A549 (cell line): ENCODE measurements around the gene HEMGN. TPM values are rescaled to one million over a fixed set of nuclear protein-coding genes. Genes with fewer than 3 reads are reported as not detected.

Source experiments
- ATAC-seq, 2 experiments: fragments of 200-7000 bp in 1 of 2; fragments of >200 bp in 1 of 2; cut with Nextera tagmentation in 1 of 2; cut with Tn5 transposase in 1 of 2; 3 replicates each; pipeline versions ENCODE4 v1.8.0 to v1.9.1; 2018 to 2020; ENCODE audit warnings: mild to moderate bottlenecking in 1 of 2, moderate library complexity in 1 of 2
- CTCF ChIA-PET: fragments of 300-600 bp; sonication (Branson Sonifier 250); formaldehyde crosslinking; extraction: SDS; loops from one replicate; lab custom pipeline; 2021; ENCODE audit warnings: antibody characterized with exemption, inconsistent platforms; lab: Yijun Ruan, JAX
- POLR2A ChIA-PET: fragments of 350-600 bp; formaldehyde crosslinking; extraction: SDS; loops from one replicate; lab custom pipeline; 2021; ENCODE audit warnings: antibody characterized with exemption, inconsistent platforms; lab: Yijun Ruan, JAX
- DNase-seq, 2 experiments: peaks; one replicate each; pipeline versions ENCODE4 v3.0.0 to v3.0.0-alpha.2; 2011 to 2016; ENCODE audit warnings: low read depth in 1 of 2, low spot score in 1 of 2
- FAIRE-seq: peaks from 2 replicates; lab custom pipeline; 2011; peaks lifted over from hg19 to GRCh38; lab: Jason Lieb, UNC
- H3K27ac ChIP-seq, 2 experiments: fragments of >200 bp; sonication (Bioruptor Twin); formaldehyde crosslinking; 3 replicates each; pipeline ENCODE4 v1.5.1; 2016 to 2017
- H3K4me1 ChIP-seq: fragments of >200 bp; sonication (Bioruptor Twin); formaldehyde crosslinking; 3 replicates; pipeline ENCODE4 v1.6.1; 2016
- H3K4me2 ChIP-seq: fragments of >200 bp; sonication (Bioruptor Twin); formaldehyde crosslinking; 3 replicates; pipeline ENCODE4 v1.6.1; 2016
- H3K4me3 ChIP-seq: fragments of >200 bp; sonication (Bioruptor Twin); formaldehyde crosslinking; 3 replicates; pipeline ENCODE4 v1.5.1; 2016
- H3K9me3 ChIP-seq: fragments of >200 bp; sonication (Bioruptor Twin); formaldehyde crosslinking; 3 replicates; pipeline ENCODE4 v1.6.1; 2016
- CBX8 ChIP-seq: fragments of 200-600 bp; sonication (generic); IDR thresholded peaks from 2 replicates; pipeline ENCODE4 v1.6.1; 2016
- CHD4 ChIP-seq: fragments of 200-600 bp; sonication (generic); IDR thresholded peaks from 2 replicates; pipeline ENCODE4 v1.6.1; 2016; ENCODE audit warnings: antibody characterized with exemption, mild to moderate bottlenecking, borderline replicate concordance
- EHF ChIP-seq: fragments of 250-450 bp; sonication (Bioruptor Pico); IDR thresholded peaks from 2 replicates; pipeline ENCODE4 v1.5.0; 2020; ENCODE audit warnings: mild to moderate bottlenecking
- EHMT2 ChIP-seq: fragments of 200-600 bp; sonication (generic); IDR thresholded peaks from 2 replicates; pipeline ENCODE4 v1.6.1; 2016; ENCODE audit warnings: antibody characterized with exemption, low read depth, mild to moderate bottlenecking, moderate library complexity
- ESRRA ChIP-seq: fragments of 150-350 bp; IDR thresholded peaks from 2 replicates; pipeline ENCODE4 v1.6.1; 2014; ENCODE audit warnings: mild to moderate bottlenecking, low read length, borderline replicate concordance
- FOSB ChIP-seq: fragments of 250-450 bp; sonication (Bioruptor Pico); IDR thresholded peaks from 2 replicates; pipeline ENCODE4 v1.5.0; 2020; ENCODE audit warnings: mild to moderate bottlenecking, moderate library complexity
- FOSL2 ChIP-seq, 2 experiments: fragments of 450-650 bp in 1 of 2; fragments of >200 bp in 1 of 2; sonication (Bioruptor Twin) in 1 of 2; formaldehyde crosslinking; IDR thresholded peaks; 2 replicates each; pipeline versions ENCODE4 v1.5.0 to v1.6.1; 2016 to 2020; ENCODE audit warnings: mild to moderate bottlenecking in 1 of 2, moderate library complexity in 1 of 2
- GATA3 ChIP-seq: IDR thresholded peaks from 2 replicates; pipeline ENCODE4 v1.6.1; 2012; ENCODE audit warnings: borderline replicate concordance
- HEYL ChIP-seq: fragments of 250-450 bp; sonication (Bioruptor Pico); IDR thresholded peaks from 2 replicates; pipeline ENCODE4 v1.8.0; 2021; ENCODE audit warnings: mild to moderate bottlenecking, moderate library complexity
- HOXA7 ChIP-seq: fragments of 250-450 bp; sonication (Bioruptor Pico); IDR thresholded peaks from 2 replicates; pipeline ENCODE4 v1.5.0; 2020; ENCODE audit warnings: mild to moderate bottlenecking, moderate library complexity
- HOXB13 ChIP-seq: fragments of 250-450 bp; sonication (Bioruptor Pico); IDR thresholded peaks from 2 replicates; pipeline ENCODE4 v1.5.0; 2020; ENCODE audit warnings: low read depth, mild to moderate bottlenecking, moderate library complexity
- JUN ChIP-seq, 2 experiments: fragments of >200 bp; sonication (Bioruptor Twin); formaldehyde crosslinking; IDR thresholded peaks; 2 replicates in 1 of 2; 3 replicates in 1 of 2; pipeline ENCODE4 v1.6.1; 2016 to 2017
- KDM1A ChIP-seq: fragments of 200-600 bp; sonication (generic); IDR thresholded peaks from 2 replicates; pipeline ENCODE4 v1.6.1; 2016; ENCODE audit warnings: low read depth, mild to moderate bottlenecking
- KDM5A ChIP-seq: fragments of 200-600 bp; sonication (generic); IDR thresholded peaks from 2 replicates; pipeline ENCODE4 v1.6.1; 2016; ENCODE audit warnings: antibody characterized with exemption, mild to moderate bottlenecking
- MAFK ChIP-seq: fragments of 450-650 bp; IDR thresholded peaks from 2 replicates; pipeline ENCODE4 v1.6.1; 2014; ENCODE audit not compliant: partially characterized antibody
- MAZ ChIP-seq: fragments of 150-350 bp; IDR thresholded peaks from 2 replicates; pipeline ENCODE4 v1.6.1; 2014; ENCODE audit warnings: antibody characterized with exemption, low read depth, low read length, borderline replicate concordance
- POLR2AphosphoS2 ChIP-seq: conservative IDR thresholded peaks from 2 replicates; pipeline ENCODE4 v1.6.1; 2012; ENCODE audit warnings: low read length, improper control_type of control experiment, inconsistent platforms
- RAD21 ChIP-seq, 2 experiments: fragments of >200 bp in 1 of 2; sonication (Bioruptor Twin) in 1 of 2; formaldehyde crosslinking in 1 of 2; IDR thresholded peaks in 1 of 2; conservative IDR thresholded peaks in 1 of 2; 2 replicates in 1 of 2; 3 replicates in 1 of 2; pipeline ENCODE4 v1.6.1; 2012 to 2018; ENCODE audit warnings: inconsistent platforms in 1 of 2
- RARB ChIP-seq: fragments of 250-450 bp; sonication (Bioruptor Pico); IDR thresholded peaks from 2 replicates; pipeline ENCODE4 v1.8.0; 2021; ENCODE audit warnings: mild to moderate bottlenecking, moderate library complexity
- RNF2 ChIP-seq: fragments of 200-600 bp; sonication (generic); IDR thresholded peaks from 2 replicates; pipeline ENCODE4 v1.6.1; 2016; ENCODE audit warnings: low read depth, mild to moderate bottlenecking, antibody characterized with exemption, moderate library complexity, borderline replicate concordance
- ZC3H11A ChIP-seq: fragments of 450-650 bp; IDR thresholded peaks from 2 replicates; pipeline ENCODE4 v1.6.1; 2014; ENCODE audit warnings: antibody characterized with exemption, mild to moderate bottlenecking
- ZSCAN20 ChIP-seq: fragments of 250-450 bp; sonication (Bioruptor Pico); IDR thresholded peaks from 2 replicates; pipeline ENCODE4 v1.8.0; 2022; ENCODE audit warnings: mild to moderate bottlenecking, moderate library complexity
- WGBS: methylation state at CpG from one replicate; pipeline ENCODE4 v1.1.6; 2017; ENCODE audit errors: missing lambda C conversion rate; 5-methylcytosine and 5-hydroxymethylcytosine counted together
- polyA plus RNA-seq, 4 experiments: library from polyadenylated mRNA; depleted of rRNA in 3 of 4; stranded (reverse); fragments of >200 nt; fragmentation: RNase III in 1 of 4; extraction: RNeasy Plus Mini Kit Qiagen cat#74134 plus additional on column Dnase treatment in 1 of 4; gene quantifications; 2 replicates in 3 of 4; 3 replicates in 1 of 4; pipeline ENCODE4 v1.2.3, GENCODE V29; 2011 to 2017
- TF ChIP-seq, protein P1 (sequence below): fragments of 450-650 bp; IDR thresholded peaks from 2 replicates; pipeline ENCODE4 v1.6.1; 2014; ENCODE audit warnings: antibody characterized with exemption
- TF ChIP-seq, protein P2 (sequence below): fragments of 200-600 bp; sonication (generic); IDR thresholded peaks from 2 replicates; pipeline ENCODE4 v1.6.1; 2016; ENCODE audit warnings: antibody characterized with exemption, mild to moderate bottlenecking, moderate library complexity
- TF ChIP-seq, protein P3 (sequence below): fragments of 150-350 bp; IDR thresholded peaks from 2 replicates; pipeline ENCODE4 v1.6.1; 2014; ENCODE audit warnings: low read depth, mild to moderate bottlenecking, low read length

Gene HEMGN
- polyA plus RNA-seq, 2 of the 4 experiments (the other 2 are of a cell fraction): not detected

DNA sequence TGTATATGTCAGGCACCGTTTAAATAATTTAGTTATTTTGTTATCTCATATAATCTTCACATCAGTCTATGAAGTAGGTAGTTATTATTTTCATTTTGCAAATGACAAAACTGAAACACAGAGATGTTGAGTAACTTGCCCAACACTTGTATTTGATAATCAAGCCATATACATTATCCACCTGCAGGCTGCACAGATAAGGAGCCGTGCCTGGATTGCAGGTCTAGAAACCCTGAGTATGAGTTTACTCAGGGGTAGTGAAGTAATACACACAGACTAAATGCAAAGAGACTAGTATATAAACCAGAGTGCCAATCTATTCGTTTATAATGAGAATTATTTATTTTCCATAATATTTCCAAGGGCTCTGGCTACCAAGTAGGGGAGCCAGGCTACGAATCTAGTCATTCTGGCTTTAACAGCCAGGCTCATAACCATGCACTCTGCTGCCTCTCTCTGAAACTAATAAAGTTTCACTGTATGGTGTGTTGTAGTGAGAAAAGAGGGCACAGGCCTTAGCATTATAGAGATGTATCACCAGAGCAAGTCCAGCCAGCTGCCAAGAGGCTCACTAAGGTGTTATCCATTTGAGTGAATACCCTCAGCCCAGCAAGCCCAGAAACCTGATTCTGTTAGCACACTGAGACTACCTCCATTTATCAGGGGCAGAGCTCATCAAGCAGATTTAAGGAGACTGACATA is 4.5 kb downstream of the HEMGN start (continued):
- TF ChIP-seq RAD21 (conservative IDR thresholded peaks at IDR 0.05 in 1 of 2, IDR thresholded peaks at IDR 0.05 in 1 of 2) (no peak), EHF (no peak), RARB (CRISPR knock-in tag) (no peak), EHMT2 (no peak), FOSB (CRISPR knock-in tag) (no peak)
- TF ChIP-seq, protein P1, sequence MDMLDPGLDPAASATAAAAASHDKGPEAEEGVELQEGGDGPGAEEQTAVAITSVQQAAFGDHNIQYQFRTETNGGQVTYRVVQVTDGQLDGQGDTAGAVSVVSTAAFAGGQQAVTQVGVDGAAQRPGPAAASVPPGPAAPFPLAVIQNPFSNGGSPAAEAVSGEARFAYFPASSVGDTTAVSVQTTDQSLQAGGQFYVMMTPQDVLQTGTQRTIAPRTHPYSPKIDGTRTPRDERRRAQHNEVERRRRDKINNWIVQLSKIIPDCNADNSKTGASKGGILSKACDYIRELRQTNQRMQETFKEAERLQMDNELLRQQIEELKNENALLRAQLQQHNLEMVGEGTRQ: no peak

DNA sequence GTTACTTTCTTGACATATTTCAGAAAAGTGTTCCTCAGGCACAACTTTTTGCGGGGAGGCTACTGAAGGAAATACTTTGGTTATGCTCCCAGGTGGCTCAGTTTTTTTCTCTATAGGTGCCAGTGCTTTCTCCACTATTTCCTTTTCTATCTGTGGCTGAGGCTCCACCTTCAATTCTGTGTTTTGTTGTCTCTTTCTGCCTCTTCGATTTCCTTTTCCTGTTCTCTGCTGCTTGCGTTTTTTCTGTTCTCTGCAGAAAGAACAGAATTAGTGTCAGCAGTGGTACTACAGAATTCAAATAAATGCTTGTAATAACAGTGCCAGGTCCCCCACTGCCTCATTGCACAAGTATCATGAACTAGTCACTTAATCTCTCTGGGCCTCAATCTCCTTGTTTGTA is 7.0 kb downstream of the HEMGN start:
- DNase-seq (no peak), ATAC-seq (no peak)
- CTCF ChIA-PET: interaction anchor here (1.1 kb wide), 1 partner anchor 106 kb away, joined by 3 read pairs; no protein-coding TSS in a partner anchor
- 17% methylated on average over 3 of the region's 3 CpGs for WGBS
- no peak overlapping the region for H3K27ac ChIP-seq
- no peaks in the 10 kb centered on the region for H3K4me1 ChIP-seq
- no peak overlapping the region for H3K4me3 ChIP-seq
- H3K9me3 ChIP-seq: no peaks in the 10 kb centered on the region
- TF ChIP-seq ESRRA (no peak), HOXB13 (no peak), RAD21 (conservative IDR thresholded peaks at IDR 0.05 in 1 of 2, IDR thresholded peaks at IDR 0.05 in 1 of 2) (no peak), EHF (no peak), CHD4 (no peak), MAZ (no peak)
- TF ChIP-seq, all 56 proteins: peak for 0
- no peak for FAIRE-seq
- no peak overlapping the region for H3K4me2 ChIP-seq
- POLR2A ChIA-PET: no interaction called here

DNA sequence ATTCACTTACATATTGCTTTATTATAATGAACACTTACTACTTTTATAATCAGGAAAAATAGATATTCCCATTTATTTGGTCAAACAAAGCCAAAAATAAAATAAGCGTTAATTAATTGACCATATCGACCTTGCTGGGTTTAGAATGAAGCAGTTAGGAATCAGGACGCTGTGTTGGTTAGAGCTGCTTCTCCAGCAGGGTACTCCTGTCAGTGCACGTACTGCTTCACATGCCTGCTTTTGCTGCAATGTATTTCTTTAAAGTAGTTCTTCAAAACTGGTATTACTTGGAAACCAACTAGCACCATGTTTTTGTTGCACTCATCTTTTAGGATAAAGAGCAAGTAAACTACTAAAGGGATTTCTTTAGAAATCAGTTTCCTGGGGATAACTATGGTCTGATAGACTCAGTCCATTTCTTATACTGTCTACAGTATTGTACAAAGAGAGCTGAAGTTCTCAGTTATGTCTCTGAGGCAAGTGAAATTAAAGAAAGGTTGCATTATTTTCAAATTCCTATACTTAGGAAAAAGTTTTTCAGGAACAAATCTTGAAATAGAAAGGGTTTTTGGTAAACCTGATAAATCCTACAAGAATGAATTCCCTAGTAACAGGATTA is 8.9 kb downstream of the HEMGN start:
- Histone ChIP-seq H3K4me3 (no peak overlapping the region), H3K4me1 (no peaks in the 10 kb centered on the region), H3K27ac (no peak overlapping the region), H3K4me2 (no peak overlapping the region), H3K9me3 (no peaks in the 10 kb centered on the region)
- 0 out of 6 replicates have a peak, but pooled peaks of 1 of the 2 experiments have one; percentile 34 for ATAC-seq
- 32% methylated on average over 4 of the region's 4 CpGs for WGBS
- TF ChIP-seq, protein P2, sequence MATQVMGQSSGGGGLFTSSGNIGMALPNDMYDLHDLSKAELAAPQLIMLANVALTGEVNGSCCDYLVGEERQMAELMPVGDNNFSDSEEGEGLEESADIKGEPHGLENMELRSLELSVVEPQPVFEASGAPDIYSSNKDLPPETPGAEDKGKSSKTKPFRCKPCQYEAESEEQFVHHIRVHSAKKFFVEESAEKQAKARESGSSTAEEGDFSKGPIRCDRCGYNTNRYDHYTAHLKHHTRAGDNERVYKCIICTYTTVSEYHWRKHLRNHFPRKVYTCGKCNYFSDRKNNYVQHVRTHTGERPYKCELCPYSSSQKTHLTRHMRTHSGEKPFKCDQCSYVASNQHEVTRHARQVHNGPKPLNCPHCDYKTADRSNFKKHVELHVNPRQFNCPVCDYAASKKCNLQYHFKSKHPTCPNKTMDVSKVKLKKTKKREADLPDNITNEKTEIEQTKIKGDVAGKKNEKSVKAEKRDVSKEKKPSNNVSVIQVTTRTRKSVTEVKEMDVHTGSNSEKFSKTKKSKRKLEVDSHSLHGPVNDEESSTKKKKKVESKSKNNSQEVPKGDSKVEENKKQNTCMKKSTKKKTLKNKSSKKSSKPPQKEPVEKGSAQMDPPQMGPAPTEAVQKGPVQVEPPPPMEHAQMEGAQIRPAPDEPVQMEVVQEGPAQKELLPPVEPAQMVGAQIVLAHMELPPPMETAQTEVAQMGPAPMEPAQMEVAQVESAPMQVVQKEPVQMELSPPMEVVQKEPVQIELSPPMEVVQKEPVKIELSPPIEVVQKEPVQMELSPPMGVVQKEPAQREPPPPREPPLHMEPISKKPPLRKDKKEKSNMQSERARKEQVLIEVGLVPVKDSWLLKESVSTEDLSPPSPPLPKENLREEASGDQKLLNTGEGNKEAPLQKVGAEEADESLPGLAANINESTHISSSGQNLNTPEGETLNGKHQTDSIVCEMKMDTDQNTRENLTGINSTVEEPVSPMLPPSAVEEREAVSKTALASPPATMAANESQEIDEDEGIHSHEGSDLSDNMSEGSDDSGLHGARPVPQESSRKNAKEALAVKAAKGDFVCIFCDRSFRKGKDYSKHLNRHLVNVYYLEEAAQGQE: no peak
- TF ChIP-seq KDM5A (no peak), JUN (IDR thresholded peaks at IDR 0.05) (no peak), EHF (no peak), RAD21 (conservative IDR thresholded peaks at IDR 0.05 in 1 of 2, IDR thresholded peaks at IDR 0.05 in 1 of 2) (no peak), GATA3 (no peak), ZSCAN20 (no peak), RNF2 (no peak), ZC3H11A (no peak), KDM1A (no peak), HEYL (no peak), CBX8 (no peak), FOSB (CRISPR knock-in tag) (no peak), MAFK (no peak), POLR2AphosphoS2 (no peak), MAZ (no peak), HOXA7 (CRISPR knock-in tag) (no peak), FOSL2 (IDR thresholded peaks at IDR 0.05) (no peak), FOSL2 (CRISPR knock-in tag; IDR thresholded peaks at IDR 0.05) (no peak)
- TF ChIP-seq, protein P3, sequence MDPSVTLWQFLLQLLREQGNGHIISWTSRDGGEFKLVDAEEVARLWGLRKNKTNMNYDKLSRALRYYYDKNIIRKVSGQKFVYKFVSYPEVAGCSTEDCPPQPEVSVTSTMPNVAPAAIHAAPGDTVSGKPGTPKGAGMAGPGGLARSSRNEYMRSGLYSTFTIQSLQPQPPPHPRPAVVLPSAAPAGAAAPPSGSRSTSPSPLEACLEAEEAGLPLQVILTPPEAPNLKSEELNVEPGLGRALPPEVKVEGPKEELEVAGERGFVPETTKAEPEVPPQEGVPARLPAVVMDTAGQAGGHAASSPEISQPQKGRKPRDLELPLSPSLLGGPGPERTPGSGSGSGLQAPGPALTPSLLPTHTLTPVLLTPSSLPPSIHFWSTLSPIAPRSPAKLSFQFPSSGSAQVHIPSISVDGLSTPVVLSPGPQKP: no peak
- FAIRE-seq: no peak
- DNase-seq: no peak
- CTCF ChIA-PET: interaction anchor here (0.9 to 1.6 kb wide), 3 partner anchors 25 to 36 kb away, joined by 3 read pairs; no protein-coding TSS in a partner anchor
- POLR2A ChIA-PET: no interaction called here
